ENCODE measurements around the gene TCF4.

Gene TCF4

GRCh38 chr18:55319459-55320193, 268.4 kb downstream of the TCF4 start:
- H3K4me3 ChIP-seq (ENCODE audit: low read length) = no peak overlapping the region
- TF ChIP-seq CTCF (conservative IDR thresholded peaks at IDR 0.05; ENCODE audit: low read depth, low read length) = no peak
- DNase-seq (ENCODE audit: low read depth) = no peak

GRCh38 chr18:55318951-55319441, 269.0 kb downstream of the TCF4 start:
- TF ChIP-seq CTCF (conservative IDR thresholded peaks at IDR 0.05; ENCODE audit: low read depth, low read length) = no peak
- DNase-seq (ENCODE audit: low read depth) = no peak
- H3K4me3 ChIP-seq (ENCODE audit: low read length) = no peak overlapping the region

- no peak overlapping the region for H3K4me3 ChIP-seq (ENCODE audit: low read length)
- no peak for DNase-seq (ENCODE audit: low read depth)
- no peak for TF ChIP-seq CTCF (conservative IDR thresholded peaks at IDR 0.05; ENCODE audit: low read depth, low read length)
Observed at GRCh38 chr18:55317864-55318263, 270.1 kb downstream of the TCF4 start.

- no peak for DNase-seq (ENCODE audit: low read depth)
- no peak for TF ChIP-seq CTCF (conservative IDR thresholded peaks at IDR 0.05; ENCODE audit: low read depth, low read length)
- H3K4me3 ChIP-seq (ENCODE audit: low read length) = no peak overlapping the region
Observed at GRCh38 chr18:55317324-55317723, 270.7 kb downstream of the TCF4 start.

GRCh38 chr18:55316486-55317184, 271.4 kb downstream of the TCF4 start:
- no peak overlapping the region for H3K4me3 ChIP-seq (ENCODE audit: low read length)
- no peak for TF ChIP-seq CTCF (conservative IDR thresholded peaks at IDR 0.05; ENCODE audit: low read depth, low read length)
- DNase-seq (ENCODE audit: low read depth) = no peak

GRCh38 chr18:55314615-55315237, 273.3 kb downstream of the TCF4 start:
- TF ChIP-seq CTCF (conservative IDR thresholded peaks at IDR 0.05; ENCODE audit: low read depth, low read length) = no peak
- DNase-seq (ENCODE audit: low read depth) = no peak
- no peak overlapping the region for H3K4me3 ChIP-seq (ENCODE audit: low read length)
